Muscle of back (tissue), 11 donors: Measurements from ENCODE around the gene HAPLN3. TPM values are rescaled to one million over a fixed set of nuclear protein-coding genes. Genes with fewer than 3 reads are reported as not detected.

Experiments
- DNase-seq, 3 donors: peaks; one replicate each; pipeline versions ENCODE4 v3.0.0 to v3.0.0-alpha.2; 2013
- polyA plus RNA-seq, 10 donors: library from polyadenylated mRNA; unstranded; fragments of 120-200 nt; gene quantifications; one replicate each; pipeline ENCODE4 v1.2.1, GENCODE V29; 2013; ENCODE audit not compliant: insufficient read length in 10 of 10

HAPLN3 gene
- polyA plus RNA-seq, 10 donors = 5.0 to 15.9 (median 9.3) TPM

DNA sequence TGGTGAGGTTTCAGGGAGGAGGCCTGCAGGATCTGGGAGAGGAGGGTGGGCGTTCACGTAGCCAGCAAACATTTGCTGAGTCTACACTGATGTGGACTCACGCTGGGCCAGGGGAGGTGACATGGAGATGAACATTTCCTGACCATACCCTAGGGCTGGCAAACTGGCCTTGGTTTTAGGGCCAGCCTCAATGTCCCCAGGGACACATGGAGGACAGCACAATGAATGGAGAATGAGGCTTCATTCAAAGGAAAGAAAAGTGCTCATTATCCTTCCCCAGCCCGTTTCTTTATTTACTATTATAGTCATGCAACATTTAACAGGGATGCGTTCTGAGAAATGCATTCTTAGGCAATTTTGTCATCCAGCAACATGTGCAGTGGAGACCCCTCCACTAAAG lies 65.3 kb downstream of the HAPLN3 start:
- no peak for DNase-seq

DNA sequence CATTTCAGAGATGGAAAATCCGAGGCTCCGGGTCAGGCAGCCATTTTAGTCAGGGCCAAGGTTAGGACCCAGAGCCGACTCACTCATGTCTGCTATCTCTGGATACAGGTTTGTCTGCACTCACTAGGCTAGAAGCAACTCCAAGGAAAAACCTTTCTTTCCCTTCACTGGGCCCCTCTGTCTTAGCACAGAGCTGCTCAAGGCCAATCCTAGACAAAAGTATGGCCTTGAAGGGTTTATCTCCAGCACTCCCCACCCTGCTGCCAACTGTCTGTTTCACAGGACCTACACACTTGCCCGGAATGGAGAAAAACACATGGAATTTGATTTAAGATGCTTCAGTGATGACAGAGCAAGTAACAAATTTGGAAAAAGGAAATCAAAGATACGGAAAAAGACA lies 66.6 kb downstream of the HAPLN3 start:
- no peak for DNase-seq

Other genes starting within 250 kb of the HAPLN3 start
- gene ACAN, start 92.1 kb downstream of the HAPLN3 start, polyA plus RNA-seq = 10 to 100 TPM in 4 of 10 donors, 1 to 10 TPM in 6; 2.5 to 23.0 (median 8.3) TPM
- gene MFGE8, start 17.8 kb upstream of the HAPLN3 start, polyA plus RNA-seq = 100 to 1,000 TPM; 105 to 177 (median 118) TPM
- 10 to 100 TPM; 18.3 to 24.7 (median 21.8) TPM for gene ABHD2, start 192.9 kb upstream of the HAPLN3 start, polyA plus RNA-seq